Coronary artery (tissue), 2 donors: Measurements from ENCODE around the gene RICTOR.

ENCODE experiments used
- DNase-seq: peaks from one replicate; pipeline ENCODE4 v3.0.0-alpha.2; 2017; ENCODE audit warnings: low spot score
- H3K27ac ChIP-seq, 2 donors: fragments of 200-600 bp; sonication (generic); one replicate each; pipeline ENCODE4 v1.5.1; 2016 to 2019
- H3K4me3 ChIP-seq: fragments of 200-600 bp; sonication (generic); 2 replicates; pipeline ENCODE4 v1.5.1; 2016; ENCODE audit warnings: mild to moderate bottlenecking, moderate library complexity
- CTCF ChIP-seq: fragments of 200-600 bp; sonication (generic); IDR thresholded peaks from one replicate; pipeline ENCODE4 v1.5.1; 2019; ENCODE audit warnings: antibody characterized with exemption

Gene RICTOR

GRCh38 chr5:39009981-39010380 lies 64.2 kb downstream of the RICTOR start:
- DNase-seq: no peak
- no peak for TF ChIP-seq CTCF
- no peak overlapping the region for H3K27ac ChIP-seq

DNA sequence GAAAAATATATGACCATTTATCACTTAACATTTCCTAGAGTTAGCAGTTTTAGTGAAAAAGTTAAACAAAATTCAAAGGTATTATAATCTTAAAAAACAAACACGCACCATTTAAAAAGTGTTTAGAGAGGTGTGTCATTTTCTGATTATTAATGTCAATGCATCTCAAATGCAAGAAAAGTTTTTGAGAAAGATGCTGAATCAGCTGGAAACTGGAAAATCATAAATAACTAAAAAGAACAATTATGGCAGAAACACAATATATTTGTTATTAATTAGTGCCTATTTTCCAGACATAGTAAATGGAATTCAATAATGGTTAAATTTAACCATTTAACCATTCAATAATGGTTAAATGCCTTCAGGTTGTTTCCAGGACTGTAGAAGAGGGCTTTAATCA lies 64.9 kb downstream of the RICTOR start:
- Histone ChIP-seq H3K4me3 (no peak overlapping the region), H3K27ac (no peak overlapping the region)
- no peak for TF ChIP-seq CTCF
- DNase-seq: no peak

More at GRCh38 chr5:39009981-39010380, 64.2 kb downstream of the RICTOR start:
- H3K4me3 ChIP-seq: no peak overlapping the region

DNA sequence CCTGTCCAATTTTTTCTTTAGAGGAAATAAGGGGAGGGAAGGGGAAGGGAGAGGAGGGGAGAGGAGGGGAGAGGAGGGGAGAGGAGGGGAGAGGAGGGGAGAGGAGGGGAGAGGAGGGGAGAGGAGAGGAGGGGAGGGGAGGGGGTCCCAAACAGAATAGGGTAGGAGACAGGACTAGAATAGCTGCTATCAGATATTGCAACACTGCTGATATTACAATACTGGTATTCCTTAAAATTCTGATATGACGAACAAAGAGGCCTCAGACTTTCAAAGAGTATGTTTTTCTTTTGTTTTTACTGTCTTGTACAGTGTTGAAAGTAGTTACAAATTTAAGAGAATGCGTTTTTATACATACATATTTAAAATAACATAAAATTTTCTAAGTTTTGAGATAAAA lies 67.5 kb downstream of the RICTOR start:
- no peak overlapping the region for H3K4me3 ChIP-seq
- no peak for DNase-seq
- no peak overlapping the region for H3K27ac ChIP-seq
- TF ChIP-seq CTCF: no peak

DNA sequence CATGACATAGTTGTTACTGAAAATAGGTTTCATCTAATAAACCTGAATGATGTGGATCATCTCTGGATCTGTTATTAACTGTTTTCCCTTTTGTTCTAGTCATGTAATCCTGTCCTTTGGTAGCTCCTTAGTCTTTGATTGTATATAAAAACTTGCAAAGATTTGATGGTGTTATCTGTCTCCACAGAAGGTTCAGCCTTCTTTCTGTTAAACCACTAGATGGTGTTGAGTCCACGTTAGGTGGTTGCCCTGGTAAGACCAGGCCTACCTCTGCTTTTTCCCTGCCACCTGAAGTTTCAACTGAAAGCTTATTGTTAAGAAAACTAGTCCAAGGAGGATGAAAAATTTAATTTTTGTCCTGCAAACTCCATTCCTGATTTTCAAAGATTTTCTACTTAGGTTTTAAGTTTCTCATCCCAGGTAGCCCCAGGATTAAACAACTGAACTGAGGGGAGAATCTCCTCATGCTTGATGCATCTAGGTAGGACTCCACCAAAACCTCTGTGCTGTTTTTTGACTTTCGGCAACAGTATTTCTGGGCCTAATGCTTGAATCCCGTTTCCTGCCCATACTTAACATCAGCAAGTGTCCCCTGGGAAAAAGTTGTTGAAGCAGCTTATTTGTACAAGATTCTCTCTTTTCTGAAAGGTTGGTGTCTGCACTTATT lies 68.5 kb downstream of the RICTOR start:
- no peak for TF ChIP-seq CTCF
- Histone ChIP-seq H3K27ac (no peak overlapping the region), H3K4me3 (no peak overlapping the region)
- DNase-seq: no peak

GRCh38 chr5:39001683-39002082 lies 72.5 kb downstream of the RICTOR start:
- Histone ChIP-seq H3K4me3 (no peak overlapping the region), H3K27ac (no peak overlapping the region)
- no peak for TF ChIP-seq CTCF
- DNase-seq: no peak

GRCh38 chr5:38999037-38999436 lies 75.2 kb downstream of the RICTOR start:
- no peak for TF ChIP-seq CTCF
- no peak for DNase-seq
- Histone ChIP-seq H3K27ac (no peak overlapping the region), H3K4me3 (no peak overlapping the region)

GRCh38 chr5:38997591-38997990 lies 76.6 kb downstream of the RICTOR start:
- Histone ChIP-seq H3K27ac (no peak overlapping the region), H3K4me3 (no peak overlapping the region)
- DNase-seq: no peak
- no peak for TF ChIP-seq CTCF
